Neural cell (in vitro differentiated cells): Measurements from ENCODE around the gene P2RX1.

Source experiments
- CTCF ChIP-seq: fragments of 450-650 bp; IDR thresholded peaks from 2 replicates; pipeline ENCODE4 v1.5.1; 2014; ENCODE audit warnings: antibody characterized with exemption, mild to moderate bottlenecking, moderate library complexity; ENCODE audit not compliant: poor library complexity, severe bottlenecking
- EP300 ChIP-seq: fragments of 450-650 bp; conservative IDR thresholded peaks from 2 replicates; pipeline ENCODE4 v1.6.1; 2014; ENCODE audit warnings: antibody characterized with exemption, mild to moderate bottlenecking, moderate library complexity; ENCODE audit not compliant: poor library complexity, severe bottlenecking
- EZH2 ChIP-seq: fragments of 200-600, 300-800 bp; shearing (Covaris generic), sonication (generic); IDR thresholded peaks from 2 replicates; pipeline ENCODE4 v1.6.1; 2014; ENCODE audit warnings: antibody characterized with exemption, low read length, borderline replicate concordance, mild to moderate bottlenecking; ENCODE audit not compliant: insufficient read depth, poor library complexity, severe bottlenecking
- MXI1 ChIP-seq: fragments of 450-650 bp; conservative IDR thresholded peaks from 2 replicates; pipeline ENCODE4 v1.6.1; 2014; ENCODE audit warnings: antibody characterized with exemption, mild to moderate bottlenecking; ENCODE audit not compliant: poor library complexity, severe bottlenecking
- POLR2AphosphoS5 ChIP-seq: IDR thresholded peaks from 2 replicates; pipeline ENCODE4 v1.6.1; 2012
- RAD21 ChIP-seq: fragments of 450-650 bp; conservative IDR thresholded peaks from 2 replicates; pipeline ENCODE4 v1.6.1; 2014; ENCODE audit warnings: antibody characterized with exemption, mild to moderate bottlenecking, moderate library complexity
- REST ChIP-seq: IDR thresholded peaks from 2 replicates; pipeline ENCODE4 v1.6.1; 2012; ENCODE audit warnings: borderline replicate concordance
- SMC3 ChIP-seq: fragments of 450-650 bp; conservative IDR thresholded peaks from 2 replicates; pipeline ENCODE4 v1.6.1; 2014; ENCODE audit warnings: antibody characterized with exemption, mild to moderate bottlenecking, moderate library complexity; ENCODE audit not compliant: poor library complexity
- TAF1 ChIP-seq: IDR thresholded peaks from 2 replicates; pipeline ENCODE4 v1.6.1; 2012; ENCODE audit warnings: low read depth

- no peak for TF ChIP-seq TAF1
- no peak for TF ChIP-seq CTCF
- no peak for TF ChIP-seq POLR2AphosphoS5
- TF ChIP-seq RAD21, result no peak
- no peak for TF ChIP-seq REST
- TF ChIP-seq EP300, result no peak
- TF ChIP-seq MXI1, result no peak
- no peak for TF ChIP-seq SMC3
- TF ChIP-seq EZH2, result no peak
Observed at GRCh38 chr17:3917391-3917931, 1.2 kb upstream of the P2RX1 start.
